Fibroblast of skin of abdomen (primary cell): ENCODE results near the gene LRRC4.

Experiments used
- DNase-seq: peaks from one replicate; pipeline ENCODE4 v3.0.0-alpha.2; 2013

LRRC4 gene

GRCh38 chr7:128031901-128032604, 816 bp upstream of the LRRC4 start:
- DNase-seq: peak; percentile 93

- DNase-seq: no peak
Observed at GRCh38 chr7:128030263-128030653, 979 bp downstream of the LRRC4 start.

- no peak for DNase-seq
Observed at GRCh38 chr7:128029405-128029995, 1.7 kb downstream of the LRRC4 start.

DNA sequence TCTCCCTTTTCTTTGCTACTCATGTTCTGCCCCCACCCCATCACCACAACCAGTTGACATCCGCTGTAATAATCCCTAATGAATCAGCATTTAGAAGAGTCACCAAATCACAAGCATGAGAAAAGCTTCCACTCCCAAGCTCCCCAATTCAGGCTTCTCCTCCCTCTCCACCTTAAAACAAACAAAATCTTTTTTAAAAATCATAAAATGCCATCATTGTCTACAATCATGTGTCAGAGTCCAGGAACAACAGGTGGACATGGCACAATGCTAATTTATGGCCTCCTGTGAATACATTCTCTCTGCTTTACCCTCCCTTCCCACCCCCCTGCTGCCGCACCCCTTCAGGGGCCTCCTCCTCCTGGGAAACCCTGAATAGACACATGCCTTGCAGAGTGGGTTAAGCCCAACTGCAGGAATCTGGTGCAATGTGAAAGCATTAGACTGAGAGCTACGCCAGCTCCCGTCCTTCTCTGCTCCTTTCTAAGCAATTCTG, 3.7 kb downstream of the LRRC4 start:
- DNase-seq: peak; percentile 36

DNA sequence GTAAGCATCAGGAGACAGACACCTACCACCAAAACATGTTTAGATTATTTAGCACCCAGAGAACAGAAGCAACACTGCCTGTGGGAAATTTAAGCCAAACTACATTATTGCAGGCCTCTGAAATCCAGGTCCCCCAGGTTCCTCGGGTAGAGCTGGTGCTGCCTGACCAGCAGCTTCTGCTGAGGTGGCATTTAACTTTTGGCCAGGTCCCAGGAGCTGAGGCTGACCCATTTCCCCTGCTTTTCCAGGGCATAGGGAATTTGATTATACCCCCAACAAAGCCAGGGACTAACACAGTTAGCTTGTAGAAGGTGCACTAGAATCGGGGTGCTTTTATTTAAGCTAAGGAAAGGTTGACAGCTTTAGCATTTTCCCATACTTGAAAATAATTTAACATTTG, 4.7 kb downstream of the LRRC4 start:
- no peak for DNase-seq

GRCh38 chr7:128025819-128026218, 5.4 kb downstream of the LRRC4 start:
- peak; percentile 6 for DNase-seq

DNA sequence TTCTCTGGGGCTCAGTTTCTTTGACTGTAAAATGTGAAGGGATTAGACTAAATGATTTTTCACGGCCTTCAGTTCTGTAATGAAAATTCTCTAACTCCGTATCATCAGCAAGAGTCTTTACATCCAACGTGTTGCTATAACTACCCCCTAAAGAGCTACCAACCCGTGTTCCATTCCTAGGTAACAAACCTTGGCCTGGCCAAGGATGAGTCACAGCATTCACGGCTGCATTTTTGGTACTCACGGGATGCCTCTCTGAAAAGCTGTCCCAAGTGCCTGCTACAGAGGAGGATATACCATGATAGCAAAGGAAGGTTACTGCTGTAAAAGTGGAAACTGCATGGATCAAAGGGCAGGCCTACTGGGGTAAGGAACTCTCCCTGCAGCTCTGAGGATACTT, 5.9 kb downstream of the LRRC4 start:
- peak; percentile 77 for DNase-seq

DNA sequence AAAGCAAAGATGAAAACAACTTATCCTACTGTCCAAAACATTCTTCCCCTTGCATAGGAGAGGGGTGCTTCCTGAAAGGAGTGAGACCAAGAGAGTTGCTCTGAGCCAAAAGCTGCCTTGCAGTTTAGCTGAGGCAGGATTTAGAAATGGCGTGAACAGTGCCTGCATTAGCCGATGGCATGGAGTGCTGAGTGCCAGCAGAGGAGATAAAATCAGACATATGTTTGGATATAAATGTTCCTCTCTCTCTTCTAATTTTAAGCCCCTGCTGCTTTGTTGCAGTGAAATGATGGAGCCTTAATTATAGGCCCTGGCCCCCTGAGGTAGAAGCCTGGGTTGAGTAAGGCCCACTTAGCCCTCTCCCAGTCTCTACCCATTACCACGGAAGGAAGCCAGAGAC, 7.1 kb downstream of the LRRC4 start:
- no peak for DNase-seq

DNA sequence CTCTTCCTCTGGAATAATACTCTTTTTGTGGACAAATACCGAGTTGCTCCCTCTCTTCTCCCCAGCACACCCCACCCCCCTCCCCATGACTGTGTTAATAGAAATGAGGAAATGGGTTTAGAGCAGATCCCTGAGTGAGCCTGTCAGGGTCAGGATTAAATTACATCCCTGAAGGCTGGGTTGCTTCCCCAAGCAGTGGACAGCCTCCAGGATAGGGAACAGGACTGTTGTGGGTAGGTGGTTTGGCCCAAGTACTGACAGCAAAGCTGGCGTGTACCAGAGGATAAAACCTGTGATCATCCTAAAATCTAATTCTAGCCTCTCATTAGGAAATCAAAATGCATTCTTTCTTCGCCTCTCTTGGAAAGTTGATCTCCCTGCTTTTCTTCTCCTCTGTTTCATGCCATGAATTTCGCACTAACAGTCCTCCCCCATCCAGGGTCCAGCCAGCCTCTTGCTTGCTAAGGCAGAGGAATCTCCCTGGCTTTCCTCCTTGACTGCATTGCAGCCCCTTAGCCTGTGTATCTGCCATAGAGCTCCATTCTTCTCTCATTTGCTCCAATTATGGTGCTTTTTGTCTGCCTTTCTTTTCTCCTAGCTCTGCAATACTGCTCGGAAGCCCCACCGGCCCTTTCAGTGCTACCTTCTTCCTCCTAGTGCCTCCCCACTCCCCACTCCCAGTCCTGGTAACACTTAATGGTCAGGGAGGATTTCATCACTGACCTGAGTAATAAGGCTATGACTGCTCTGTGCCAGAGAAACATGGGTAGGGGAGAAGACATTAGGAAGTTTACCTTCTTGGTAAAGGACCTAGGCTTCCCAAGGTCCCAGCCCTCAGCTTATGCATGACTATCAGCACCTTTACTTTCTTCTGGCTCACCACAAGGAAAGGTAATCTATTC, 8.4 kb downstream of the LRRC4 start:
- DNase-seq: peak; percentile 80

DNA sequence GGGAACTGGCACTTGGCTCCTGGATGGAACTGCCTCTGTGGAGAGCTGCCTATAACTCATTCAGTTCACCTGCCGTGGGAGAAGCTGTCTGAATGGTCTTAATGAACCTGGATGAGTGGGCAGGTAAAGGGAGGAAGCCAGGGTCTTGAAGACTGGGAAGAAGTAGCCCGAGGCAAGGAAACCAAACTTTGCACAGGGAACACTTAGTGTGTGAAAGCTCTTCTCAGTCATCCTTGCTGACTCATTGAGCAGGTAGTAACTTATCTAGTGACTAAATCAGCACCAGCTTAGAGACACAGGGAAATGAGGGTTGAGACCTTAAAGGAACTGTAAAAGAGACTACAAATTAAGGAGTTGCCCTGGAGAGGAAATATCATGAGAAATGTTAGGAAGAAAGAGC, 9.9 kb downstream of the LRRC4 start:
- peak; percentile 21 for DNase-seq

GRCh38 chr7:128020159-128020558, 11.1 kb downstream of the LRRC4 start:
- DNase-seq: no peak

DNA sequence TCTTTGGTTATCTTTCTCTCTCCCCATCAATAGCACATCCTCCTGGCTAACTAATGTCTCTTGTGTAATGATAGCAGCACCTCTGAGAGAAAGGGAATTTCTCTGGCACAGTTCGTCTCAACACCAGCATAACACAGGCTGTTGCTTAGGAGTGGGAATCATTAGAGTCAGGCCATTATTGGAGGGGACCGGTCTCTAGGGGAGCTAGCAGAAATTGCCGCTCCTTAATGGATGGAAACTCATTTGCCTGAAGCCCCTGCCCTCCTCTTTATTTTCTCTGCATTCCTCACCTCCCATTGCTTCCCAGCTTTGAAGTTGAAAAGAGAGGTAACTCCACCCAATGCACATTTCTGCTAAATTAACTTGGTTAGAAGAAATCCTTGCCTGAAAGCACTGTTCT, 11.9 kb downstream of the LRRC4 start:
- DNase-seq: no peak

DNA sequence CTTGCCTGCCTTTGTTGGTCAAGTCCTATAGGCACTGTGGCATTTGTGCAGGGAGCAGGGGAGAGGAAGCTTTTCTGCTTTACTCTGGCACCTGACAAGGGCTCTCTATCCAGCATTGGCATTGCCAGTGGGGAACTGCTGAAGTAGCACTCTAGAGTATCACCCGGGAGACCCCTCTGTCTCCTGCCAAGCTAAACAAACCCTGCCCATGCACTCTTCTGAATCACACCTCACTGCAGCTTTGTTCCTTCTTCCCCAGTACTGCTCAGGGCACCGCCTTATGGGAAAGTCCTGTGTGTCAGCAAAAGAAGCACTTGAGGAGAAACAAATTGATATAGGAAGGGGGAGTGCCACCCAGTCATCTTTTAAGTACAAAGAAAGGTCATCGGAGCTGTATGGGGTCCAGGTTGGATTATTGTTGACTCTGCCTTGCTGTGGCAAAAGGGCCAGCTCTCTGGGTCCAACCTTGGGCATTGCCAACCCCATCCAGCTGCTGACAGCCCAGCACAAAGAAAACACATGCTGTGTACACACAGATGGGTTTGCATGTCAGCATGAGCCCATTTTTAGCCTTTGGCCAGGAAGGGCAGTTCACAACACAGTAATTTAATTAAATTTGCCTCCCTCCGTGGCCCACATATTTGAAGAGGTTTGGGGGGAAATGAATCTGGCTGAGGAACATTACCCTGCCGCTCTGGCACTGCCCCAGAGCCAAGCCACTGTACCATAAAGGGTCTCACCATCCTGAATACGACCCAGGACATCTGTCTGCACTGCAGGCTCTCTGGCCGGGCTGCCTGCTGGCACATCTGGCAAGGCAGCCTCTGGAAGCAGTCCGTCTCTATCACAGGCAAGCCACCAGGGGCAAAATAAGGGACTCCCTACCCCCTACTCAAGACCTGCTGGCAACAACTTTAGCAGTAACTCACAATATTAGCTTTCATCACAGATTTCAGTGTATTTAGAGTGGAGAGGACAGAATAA, 13.1 kb downstream of the LRRC4 start:
- DNase-seq: no peak

DNA sequence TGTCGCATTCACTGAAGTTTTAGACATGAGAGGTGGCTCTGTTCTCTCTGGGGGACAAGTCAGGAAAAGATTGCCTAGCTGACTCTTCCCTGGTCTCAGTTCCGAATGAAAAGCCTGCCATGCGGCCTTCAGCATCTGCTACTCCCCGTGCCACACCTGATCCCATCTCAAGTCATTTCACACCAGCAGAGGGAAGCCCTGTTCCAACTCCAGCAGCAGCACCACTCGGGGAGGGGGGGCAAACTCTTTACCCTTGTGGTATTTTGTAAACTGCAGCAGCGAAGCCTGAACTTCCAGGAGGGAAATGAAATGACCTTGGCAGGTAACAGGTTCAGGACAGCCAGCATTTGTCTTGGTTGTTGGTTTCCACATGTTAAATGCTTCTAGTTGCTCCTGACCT, 13.8 kb downstream of the LRRC4 start:
- DNase-seq: no peak

DNA sequence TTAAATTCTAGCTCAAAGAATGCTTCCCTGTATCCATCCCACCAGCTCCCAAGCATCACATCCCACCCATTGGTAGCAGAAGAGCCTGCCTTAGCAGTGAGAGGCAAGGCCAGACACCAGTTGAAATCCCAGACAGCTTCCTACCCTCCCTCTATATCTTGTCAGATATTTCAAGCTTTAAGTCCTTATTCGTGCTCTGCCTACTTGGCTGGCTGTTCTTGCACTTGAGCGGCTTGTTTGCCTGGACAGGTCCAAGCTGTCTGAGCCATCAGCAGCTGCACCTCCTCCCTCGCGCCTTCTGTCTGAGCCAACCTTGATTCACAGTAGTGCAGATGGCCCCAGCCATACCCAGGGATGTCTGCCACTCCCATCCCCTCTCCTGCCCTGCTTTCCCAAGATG, 16.4 kb downstream of the LRRC4 start:
- DNase-seq: no peak

DNA sequence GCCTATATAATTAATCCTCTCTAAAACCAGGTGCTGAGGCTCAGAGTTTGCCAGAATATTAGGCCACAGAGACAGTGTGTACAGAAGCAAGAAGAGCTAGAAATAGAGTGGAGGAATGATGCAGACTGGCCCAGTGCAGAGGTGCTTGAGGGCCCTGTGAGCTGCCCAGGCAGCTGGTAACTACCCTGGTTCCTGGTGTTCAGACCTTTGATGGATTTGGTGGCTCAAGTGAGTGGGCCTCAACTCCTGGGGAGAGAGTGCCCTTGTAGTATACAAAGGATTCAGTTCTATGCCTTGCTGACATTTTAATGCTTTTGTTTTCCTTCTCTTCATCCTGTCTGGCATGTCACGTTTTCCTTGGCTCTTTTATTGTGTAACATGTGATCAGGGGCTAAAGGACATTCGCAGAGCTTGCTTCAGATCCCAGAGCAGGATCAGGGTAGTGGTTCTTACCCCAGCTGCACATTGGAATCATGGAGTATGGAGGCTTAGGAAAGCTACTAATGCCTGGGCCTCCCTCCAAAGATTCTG, 20.0 kb downstream of the LRRC4 start:
- DNase-seq: no peak

- DNase-seq: no peak
Observed at GRCh38 chr7:128010391-128011127, 20.7 kb downstream of the LRRC4 start.

- no peak for DNase-seq
Observed at GRCh38 chr7:128008744-128009143, 22.5 kb downstream of the LRRC4 start.

GRCh38 chr7:128008141-128008540, 23.1 kb downstream of the LRRC4 start:
- no peak for DNase-seq

DNA sequence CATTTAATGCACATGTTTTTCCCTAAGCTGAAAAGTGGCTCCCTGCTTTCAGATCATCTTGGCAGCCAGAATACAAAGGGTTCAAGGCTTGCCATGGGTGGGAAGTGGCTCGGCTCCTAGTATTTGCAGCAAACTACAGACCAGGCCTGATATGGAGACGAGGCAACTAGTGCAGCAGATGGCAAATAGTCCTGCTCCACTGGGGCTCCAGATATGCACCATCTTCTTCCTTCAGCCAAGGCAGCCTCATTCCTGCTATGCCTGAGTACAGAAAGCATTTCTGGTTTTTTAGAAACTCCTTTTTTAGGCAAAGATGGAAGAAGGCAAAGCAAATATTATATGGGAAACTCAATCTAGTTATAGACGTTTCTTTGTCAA, 23.9 kb downstream of the LRRC4 start:
- DNase-seq: no peak
